ENCODE results near the gene KLK13. TPM values are rescaled to one million over a fixed set of nuclear protein-coding genes. Genes with fewer than 3 reads are reported as not detected.

The KLK13 gene
- total and polyA plus RNA-seq, 2 experiments from 2014 or later: 0.25 TPM; not detected in 1

GRCh38 chr19:51007488-51007887 is 57.4 kb downstream of the KLK13 start:
- Histone ChIP-seq H4K20me1 (ENCODE audit: insufficient read depth) (no peaks in the 10 kb centered on the region), H3K9me2 (ENCODE audit: insufficient read depth) (no peaks in the 10 kb centered on the region)

GRCh38 chr19:51006406-51006805 is 58.5 kb downstream of the KLK13 start:
- no peak for DNase-seq
- 23 to 25% methylated on average over 8 of the region's 8 CpGs for WGBS, 2 experiments (ENCODE audit: low coverage in 1 of 2, low lambda C conversion rate in 2 of 2, missing lambda C conversion rate in 2 of 2)
- Histone ChIP-seq H3K9ac (no peak overlapping the region), H4K20me1 (ENCODE audit: insufficient read depth) (no peaks in the 10 kb centered on the region), H3K9me3 (ENCODE audit: low read depth) (no peaks in the 10 kb centered on the region), H3K4me2 (ENCODE audit: unreplicated experiment) (no peak overlapping the region), H3K27ac (no peak overlapping the region), H2AFZ (no peak overlapping the region), H3K4me1 (ENCODE audit: insufficient read depth) (no peaks in the 10 kb centered on the region), H3K36me3 (ENCODE audit: low read depth) (no peaks in the 10 kb centered on the region), H3K27me3 (replicated peaks; ENCODE audit: insufficient read depth) (peaks cover 9% of the 10 kb centered on the region; the same call in 1 of the 2 replicates), H3K79me2 (ENCODE audit: insufficient read depth) (no peaks in the 10 kb centered on the region), H3K9me2 (ENCODE audit: insufficient read depth) (no peaks in the 10 kb centered on the region), H3F3A (ENCODE audit: insufficient read depth) (no peaks in the 10 kb centered on the region), H3K4me3 (no peak overlapping the region)
- in situ Hi-C loops (cut with MboI): no loop called here
- TF ChIP-seq EZH2phosphoT487 (IDR thresholded peaks at IDR 0.05; ENCODE audit: insufficient read depth, low read depth) (no peak), EZH2 (IDR thresholded peaks at IDR 0.05; ENCODE audit: insufficient read depth, poor library complexity, severe bottlenecking) (no peak)

More at GRCh38 chr19:51007488-51007887, 57.4 kb downstream of the KLK13 start:
- TF ChIP-seq EZH2phosphoT487 (IDR thresholded peaks at IDR 0.05; ENCODE audit: insufficient read depth, low read depth) (no peak), EZH2 (IDR thresholded peaks at IDR 0.05; ENCODE audit: insufficient read depth, poor library complexity, severe bottlenecking) (no peak)
- no peak for DNase-seq
- H3K4me1 ChIP-seq (ENCODE audit: insufficient read depth): no peaks in the 10 kb centered on the region
- 45 to 62% methylated on average over 3 of the region's 3 CpGs for WGBS, 2 experiments (ENCODE audit: low coverage in 1 of 2, low lambda C conversion rate in 2 of 2, missing lambda C conversion rate in 2 of 2)
- no peaks in the 10 kb centered on the region for H3K36me3 ChIP-seq (ENCODE audit: low read depth)
- no peak overlapping the region for H3K4me3 ChIP-seq
- H2AFZ ChIP-seq: no peak overlapping the region
- H3K27ac ChIP-seq: no peak overlapping the region
- peaks cover 14% of the 10 kb centered on the region; the same call in 1 of the 2 replicates for H3K27me3 ChIP-seq (replicated peaks; ENCODE audit: insufficient read depth)
- H3F3A ChIP-seq (ENCODE audit: insufficient read depth): no peaks in the 10 kb centered on the region
- no peak overlapping the region for H3K4me2 ChIP-seq (ENCODE audit: unreplicated experiment)
- no peaks in the 10 kb centered on the region for H3K9me3 ChIP-seq (ENCODE audit: low read depth)
- no peak overlapping the region for H3K9ac ChIP-seq
- in situ Hi-C loops (cut with MboI): no loop called here
- H3K79me2 ChIP-seq (ENCODE audit: insufficient read depth): no peaks in the 10 kb centered on the region

Other genes starting within 250 kb of the KLK13 start
- gene KLK1, start 241.3 kb downstream of the KLK13 start, total RNA-seq (2014; rRNA removed; shearing (Covaris generic)): not detected in 2 replicates
- gene KLK1, start 241.3 kb downstream of the KLK13 start, polyA plus RNA-seq (2016; fragmentation: Nextera tagmentation; extraction: Ambion mirVana): not detected in 2 replicates
- gene KLK15, start 231.5 kb downstream of the KLK13 start, total RNA-seq (2014; rRNA removed; shearing (Covaris generic)): not detected in 2 replicates
- gene KLK15, start 231.5 kb downstream of the KLK13 start, polyA plus RNA-seq (2016; fragmentation: Nextera tagmentation; extraction: Ambion mirVana): not detected in 2 replicates
- not detected in 2 replicates for gene KLK3, start 210.2 kb downstream of the KLK13 start, total RNA-seq (2014; rRNA removed; shearing (Covaris generic))
- not detected in 2 replicates for gene KLK3, start 210.2 kb downstream of the KLK13 start, polyA plus RNA-seq (2016; fragmentation: Nextera tagmentation; extraction: Ambion mirVana)
- gene KLK2, start 191.7 kb downstream of the KLK13 start, total RNA-seq (2014; rRNA removed; shearing (Covaris generic)): not detected in 2 replicates
- not detected in 2 replicates for gene KLK2, start 191.7 kb downstream of the KLK13 start, polyA plus RNA-seq (2016; fragmentation: Nextera tagmentation; extraction: Ambion mirVana)
- gene KLK4, start 153.7 kb downstream of the KLK13 start, total RNA-seq (2014; rRNA removed; shearing (Covaris generic)): not detected in 2 replicates
- not detected in 2 replicates for gene KLK4, start 153.7 kb downstream of the KLK13 start, polyA plus RNA-seq (2016; fragmentation: Nextera tagmentation; extraction: Ambion mirVana)
- not detected in 2 replicates for gene KLK5, start 112.1 kb downstream of the KLK13 start, total RNA-seq (2014; rRNA removed; shearing (Covaris generic))
- 0.23 TPM in 1 of 2 replicates, not detected in the other for gene KLK5, start 112.1 kb downstream of the KLK13 start, polyA plus RNA-seq (2016; fragmentation: Nextera tagmentation; extraction: Ambion mirVana)
- not detected in 2 replicates for gene KLK6, start 95.5 kb downstream of the KLK13 start, total RNA-seq (2014; rRNA removed; shearing (Covaris generic))
- gene KLK6, start 95.5 kb downstream of the KLK13 start, polyA plus RNA-seq (2016; fragmentation: Nextera tagmentation; extraction: Ambion mirVana): not detected in 2 replicates
- gene KLK7, start 81.2 kb downstream of the KLK13 start, total RNA-seq (2014; rRNA removed; shearing (Covaris generic)): not detected in 2 replicates
- not detected in 2 replicates for gene KLK7, start 81.2 kb downstream of the KLK13 start, polyA plus RNA-seq (2016; fragmentation: Nextera tagmentation; extraction: Ambion mirVana)
- not detected in 2 replicates for gene KLK8, start 63.5 kb downstream of the KLK13 start, total RNA-seq (2014; rRNA removed; shearing (Covaris generic))
- not detected in 2 replicates for gene KLK8, start 63.5 kb downstream of the KLK13 start, polyA plus RNA-seq (2016; fragmentation: Nextera tagmentation; extraction: Ambion mirVana)
- not detected in 2 replicates for gene KLK10, start 45.4 kb downstream of the KLK13 start, total RNA-seq (2014; rRNA removed; shearing (Covaris generic))
- gene KLK10, start 45.4 kb downstream of the KLK13 start, polyA plus RNA-seq (2016; fragmentation: Nextera tagmentation; extraction: Ambion mirVana): not detected in 2 replicates
- not detected in 2 replicates for gene KLK11, start 38.5 kb downstream of the KLK13 start, total RNA-seq (2014; rRNA removed; shearing (Covaris generic))
- gene KLK11, start 38.5 kb downstream of the KLK13 start, polyA plus RNA-seq (2016; fragmentation: Nextera tagmentation; extraction: Ambion mirVana): not detected in 2 replicates
- gene KLK12, start 30.1 kb downstream of the KLK13 start, total RNA-seq (2014; rRNA removed; shearing (Covaris generic)): not detected in 2 replicates
- not detected in 2 replicates for gene KLK12, start 30.1 kb downstream of the KLK13 start, polyA plus RNA-seq (2016; fragmentation: Nextera tagmentation; extraction: Ambion mirVana)
- gene KLK14, start 17.8 kb upstream of the KLK13 start, total RNA-seq (2014; rRNA removed; shearing (Covaris generic)): not detected in 2 replicates
- not detected in 2 replicates for gene KLK14, start 17.8 kb upstream of the KLK13 start, polyA plus RNA-seq (2016; fragmentation: Nextera tagmentation; extraction: Ambion mirVana)
- gene CTU1, start 43.3 kb upstream of the KLK13 start, total RNA-seq (2014; rRNA removed; shearing (Covaris generic)): 9.0 and 11.3 TPM in 2 replicates
- gene CTU1, start 43.3 kb upstream of the KLK13 start, polyA plus RNA-seq (2016; fragmentation: Nextera tagmentation; extraction: Ambion mirVana): 4.2 and 4.4 TPM in 2 replicates
- gene SIGLEC9, start 59.8 kb upstream of the KLK13 start, total RNA-seq (2014; rRNA removed; shearing (Covaris generic)): not detected in 2 replicates
- gene SIGLEC9, start 59.8 kb upstream of the KLK13 start, polyA plus RNA-seq (2016; fragmentation: Nextera tagmentation; extraction: Ambion mirVana): not detected in 2 replicates
- gene SIGLEC7, start 77.2 kb upstream of the KLK13 start, total RNA-seq (2014; rRNA removed; shearing (Covaris generic)): not detected in 2 replicates
- not detected in 2 replicates for gene SIGLEC7, start 77.2 kb upstream of the KLK13 start, polyA plus RNA-seq (2016; fragmentation: Nextera tagmentation; extraction: Ambion mirVana)
- gene CD33, start 160.0 kb upstream of the KLK13 start, total RNA-seq (2014; rRNA removed; shearing (Covaris generic)): not detected in 2 replicates
- gene CD33, start 160.0 kb upstream of the KLK13 start, polyA plus RNA-seq (2016; fragmentation: Nextera tagmentation; extraction: Ambion mirVana): 0.30 TPM in 1 of 2 replicates, not detected in the other
- not detected in 2 replicates for gene SIGLECL1, start 186.0 kb upstream of the KLK13 start, total RNA-seq (2014; rRNA removed; shearing (Covaris generic))
- not detected in 2 replicates for gene SIGLECL1, start 186.0 kb upstream of the KLK13 start, polyA plus RNA-seq (2016; fragmentation: Nextera tagmentation; extraction: Ambion mirVana)
- gene IGLON5, start 246.6 kb upstream of the KLK13 start, total RNA-seq (2014; rRNA removed; shearing (Covaris generic)): not detected in 2 replicates
- gene IGLON5, start 246.6 kb upstream of the KLK13 start, polyA plus RNA-seq (2016; fragmentation: Nextera tagmentation; extraction: Ambion mirVana): not detected in 2 replicates